ENCODE results near the gene MARK2.

GRCh38 chr11:63931876-63932275 lies 93.0 kb downstream of the MARK2 start:
- no peak for TF ChIP-seq TAF1 (IDR thresholded peaks at IDR 0.05; ENCODE audit: borderline replicate concordance, insufficient read depth, low read length)
- TF ChIP-seq POLR2AphosphoS5 (IDR thresholded peaks at IDR 0.05; ENCODE audit: low read depth, low read length), result no peak
- no peak for TF ChIP-seq FOXP2 (optimal IDR thresholded peaks at IDR 0.05; ENCODE audit: borderline replicate concordance, extremely low read depth, extremely low read length, insufficient read depth)
- TF ChIP-seq SIN3A (IDR thresholded peaks at IDR 0.05; ENCODE audit: borderline replicate concordance, insufficient read depth, low read length), result no peak
- no peak for TF ChIP-seq REST (IDR thresholded peaks at IDR 0.05; ENCODE audit: insufficient read depth in 1 of 2, low read depth in 2 of 2, low read length in 2 of 2)
